ENCODE data around the gene DGKD. TPM values are rescaled to one million over a fixed set of nuclear protein-coding genes. Genes with fewer than 3 reads are reported as not detected.

The DGKD gene
- total RNA-seq, 6 experiments from 2014 or later: 6.5 to 16.6 (median 14.2) TPM

DNA sequence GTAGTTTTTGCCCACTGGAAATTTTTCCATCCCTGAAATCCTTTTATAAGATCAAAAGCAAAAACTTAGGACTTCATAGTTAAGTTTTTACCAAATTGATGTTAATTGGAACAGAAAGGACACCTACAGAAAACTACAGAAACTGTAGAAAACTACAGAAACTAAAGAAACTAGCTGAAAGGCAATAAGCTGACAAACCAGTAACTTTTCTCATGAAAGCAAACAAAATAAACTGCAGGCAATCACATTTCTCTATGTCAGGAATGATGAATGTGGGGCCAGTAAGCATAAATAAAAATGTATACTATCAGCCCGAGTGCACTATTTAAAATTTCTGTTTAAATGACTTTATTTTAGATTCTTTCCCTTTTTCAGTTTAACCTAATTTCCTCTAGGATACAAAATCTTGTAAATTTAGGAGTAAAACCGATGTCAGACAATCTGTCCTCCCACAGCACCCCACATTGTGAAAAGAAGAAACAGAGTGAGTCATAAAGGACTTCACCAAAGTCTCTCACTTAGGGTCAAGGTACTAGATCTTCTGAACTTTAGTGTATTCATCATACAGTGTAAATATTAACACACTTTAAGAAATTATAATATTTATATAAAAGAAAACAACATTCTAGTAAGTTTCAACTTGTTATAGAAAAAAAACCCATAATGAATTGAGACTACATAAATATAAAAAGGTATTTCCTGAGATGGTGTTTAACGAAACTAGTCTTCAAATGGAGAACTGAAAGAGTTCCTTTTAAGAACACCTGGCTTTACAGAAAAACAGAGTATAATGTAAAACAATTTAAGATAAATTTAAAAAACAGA is 165.7 kb downstream of the DGKD start:
- H3K4me1 ChIP-seq: no peaks in the 10 kb centered on the region
- intact Hi-C loops (cut with DNase I): no loop called here
- DNase-seq (no peak), ATAC-seq (no peak)
- H3K36me3 ChIP-seq: peaks cover 0 to 31% (median 8%) of the 10 kb centered on the region in 4 donors
- H3K27me3 ChIP-seq: no peaks in the 10 kb centered on the region
- H3K4me3 ChIP-seq: no peak overlapping the region
- 75% methylated on average over 3 of the region's 3 CpGs for WGBS (ENCODE audit: insufficient coverage, low coverage, low lambda C conversion rate, missing lambda C conversion rate)
- H3K27ac ChIP-seq: no peak overlapping the region
- H3K9me3 ChIP-seq: no peaks in the 10 kb centered on the region
- TF ChIP-seq POLR2A (IDR thresholded peaks at IDR 0.05): no peak
- TF ChIP-seq CTCF (IDR thresholded peaks at IDR 0.05): no peak

Small RNAs within 50 kb of the gene (small RNA-seq; reads per million reads assigned to genes)
- 0 reads per million in 2 experiments for gene RF00019

Other genes with a start within 250 kb of the DGKD start
- gene ATG16L1, start 102.8 kb upstream of the DGKD start, total RNA-seq: 10 to 100 TPM; 14.7 to 20.2 (median 17.9) TPM
- gene SAG, start 46.7 kb upstream of the DGKD start, total RNA-seq: not detected
- 10 to 100 TPM; 19.9 to 38.8 (median 27.0) TPM for gene USP40, start 212.3 kb downstream of the DGKD start, total RNA-seq